HG02981 (cell line): ENCODE measurements around the gene FAF1.
"Not testable (repeated sequence)": the region's sequence is repeated elsewhere in the genome, so short reads cannot be mapped to it uniquely, and the experiment has no call there.

ENCODE experiments used
- ATAC-seq: cut with Tn5 transposase; IDR thresholded peaks from one replicate; pipeline ENCODE4 v1.9.1; 2021; ENCODE audit warnings: mild to moderate bottlenecking, moderate library complexity; ENCODE audit not compliant: unreplicated experiment

The FAF1 gene

GRCh38 chr1:50787266-50787665 is 172.8 kb downstream of the FAF1 start:
- ATAC-seq, result no peak

GRCh38 chr1:50783286-50783685 is 176.8 kb downstream of the FAF1 start:
- no peak for ATAC-seq

GRCh38 chr1:50780797-50781196 is 179.3 kb downstream of the FAF1 start:
- ATAC-seq, result no peak

- ATAC-seq, result no peak
These were observed 180.3 kb downstream of the FAF1 start for GRCh38 chr1:50779801-50780200.

GRCh38 chr1:50775740-50776139 is 184.3 kb downstream of the FAF1 start:
- no peak for ATAC-seq

GRCh38 chr1:50774759-50775351 is 185.2 kb downstream of the FAF1 start:
- ATAC-seq, result no peak

GRCh38 chr1:50766688-50767087 is 193.4 kb downstream of the FAF1 start:
- ATAC-seq, result no peak

- not testable (repeated sequence) for ATAC-seq
These were observed 203.5 kb downstream of the FAF1 start for GRCh38 chr1:50756543-50756942.

- ATAC-seq, result not testable (repeated sequence)
These were observed 205.3 kb downstream of the FAF1 start for GRCh38 chr1:50754764-50755163.

GRCh38 chr1:50750021-50750619 is 209.9 kb downstream of the FAF1 start:
- no peak for ATAC-seq

GRCh38 chr1:50747394-50747793 is 212.7 kb downstream of the FAF1 start:
- ATAC-seq, result no peak

GRCh38 chr1:50742523-50742922 is 217.5 kb downstream of the FAF1 start:
- no peak for ATAC-seq

GRCh38 chr1:50739125-50739524 is 220.9 kb downstream of the FAF1 start:
- ATAC-seq, result no peak

GRCh38 chr1:50735443-50735842 is 224.6 kb downstream of the FAF1 start:
- no peak for ATAC-seq

GRCh38 chr1:50727578-50727977 is 232.5 kb downstream of the FAF1 start:
- not testable (repeated sequence) for ATAC-seq

- peak; percentile 87 for ATAC-seq
These were observed 235.3 kb downstream of the FAF1 start for GRCh38 chr1:50724626-50725286.

GRCh38 chr1:50720457-50721053 is 239.5 kb downstream of the FAF1 start:
- no peak for ATAC-seq

- ATAC-seq, result no peak
These were observed 240.9 kb downstream of the FAF1 start for GRCh38 chr1:50719126-50719525.

- ATAC-seq, result no peak
These were observed 242.7 kb downstream of the FAF1 start for GRCh38 chr1:50717327-50717726.

- ATAC-seq, result not testable (repeated sequence)
These were observed 243.6 kb downstream of the FAF1 start for GRCh38 chr1:50716455-50716854.

- no peak for ATAC-seq
These were observed 250.0 kb downstream of the FAF1 start for GRCh38 chr1:50710099-50710498.

- ATAC-seq, result no peak
These were observed 252.2 kb downstream of the FAF1 start for GRCh38 chr1:50707824-50708223.
